ENCODE results near the gene GBP2.
"Not testable (repeated sequence)": the region's sequence is repeated elsewhere in the genome, so short reads cannot be mapped to it uniquely, and the experiment has no call there.

The GBP2 gene

DNA sequence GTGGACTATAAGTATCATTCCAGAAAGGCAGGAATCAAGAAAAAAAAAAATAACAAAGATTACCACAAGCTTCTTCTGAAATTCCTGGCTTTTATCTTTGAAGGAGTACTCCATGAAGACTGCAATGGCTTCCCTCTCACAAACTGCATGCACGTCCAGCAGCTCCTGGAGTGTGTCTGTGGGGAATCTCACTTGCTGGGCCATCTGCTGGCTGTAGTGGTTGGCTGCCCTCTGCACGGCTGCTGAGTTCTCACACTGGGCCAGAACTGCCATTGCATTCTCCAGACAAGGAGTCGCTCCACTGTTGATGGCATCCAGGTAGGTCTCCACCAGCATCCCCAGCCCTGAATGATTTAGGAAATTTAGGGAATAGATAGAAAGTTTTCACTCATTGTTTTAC lies 23.3 kb upstream of the GBP2 start:
- H3K9me3 ChIP-seq (ENCODE audit: low read length) = no peaks in the 10 kb centered on the region
- H3K36me3 ChIP-seq (ENCODE audit: insufficient read depth, low read length) = no peaks in the 10 kb centered on the region
- H3K9ac ChIP-seq (ENCODE audit: low read length) = no peak overlapping the region
- H3K27ac ChIP-seq (ENCODE audit: low read depth, low read length) = no peak overlapping the region
- H3K27me3 ChIP-seq (ENCODE audit: control insufficient read depth in 1 of 2, insufficient read depth in 2 of 2, low read length in 2 of 2) = no peaks in the 10 kb centered on the region
- no peaks in the 10 kb centered on the region for H3K4me1 ChIP-seq (ENCODE audit: insufficient read depth, low read length)
- no peak overlapping the region for H3K4me3 ChIP-seq (ENCODE audit: low read depth in 1 of 2, low read length in 2 of 2)

GRCh38 chr1:89147678-89148658 lies 22.1 kb upstream of the GBP2 start:
- Histone ChIP-seq H3K9me3 (ENCODE audit: low read length) (no peaks in the 10 kb centered on the region), H3K36me3 (ENCODE audit: insufficient read depth, low read length) (no peaks in the 10 kb centered on the region), H3K27ac (ENCODE audit: low read depth, low read length) (no peak overlapping the region), H3K9ac (ENCODE audit: low read length) (no peak overlapping the region), H3K4me1 (ENCODE audit: insufficient read depth, low read length) (no peaks in the 10 kb centered on the region), H3K27me3 (ENCODE audit: control insufficient read depth in 1 of 2, insufficient read depth in 2 of 2, low read length in 2 of 2) (no peaks in the 10 kb centered on the region), H3K4me3 (ENCODE audit: low read depth in 1 of 2, low read length in 2 of 2) (no peak overlapping the region)

- Histone ChIP-seq H3K36me3 (ENCODE audit: insufficient read depth, low read length) (no peaks in the 10 kb centered on the region), H3K27ac (ENCODE audit: low read depth, low read length) (no peak overlapping the region), H3K27me3 (ENCODE audit: control insufficient read depth in 1 of 2, insufficient read depth in 2 of 2, low read length in 2 of 2) (no peaks in the 10 kb centered on the region), H3K9me3 (ENCODE audit: low read length) (no peaks in the 10 kb centered on the region), H3K4me1 (ENCODE audit: insufficient read depth, low read length) (no peaks in the 10 kb centered on the region), H3K4me3 (ENCODE audit: low read depth in 1 of 2, low read length in 2 of 2) (no peak overlapping the region), H3K9ac (ENCODE audit: low read length) (no peak overlapping the region)
These were observed 20.8 kb upstream of the GBP2 start for GRCh38 chr1:89146721-89147120.

DNA sequence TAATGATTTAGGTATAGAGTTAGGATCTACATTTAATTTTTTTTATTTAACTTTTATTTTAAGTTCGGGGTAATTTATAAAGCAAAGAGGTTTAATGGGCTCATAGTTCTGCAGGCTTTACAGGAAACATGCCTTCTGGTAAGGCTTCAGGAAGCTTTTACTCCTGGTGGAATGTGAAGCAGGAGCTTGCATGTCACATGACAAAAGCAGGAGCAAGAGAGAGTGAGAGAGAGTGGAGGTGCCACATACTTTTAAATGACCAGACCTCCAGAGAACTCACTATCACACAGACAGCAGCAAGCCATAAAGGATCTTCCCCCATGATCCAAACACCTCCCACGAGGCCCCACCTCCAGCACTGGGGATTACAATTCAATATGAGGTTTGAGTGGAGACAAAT lies 17.6 kb upstream of the GBP2 start:
- Histone ChIP-seq H3K4me1 (ENCODE audit: insufficient read depth, low read length) (no peaks in the 10 kb centered on the region), H3K36me3 (ENCODE audit: insufficient read depth, low read length) (no peaks in the 10 kb centered on the region), H3K9me3 (ENCODE audit: low read length) (no peaks in the 10 kb centered on the region), H3K27me3 (ENCODE audit: control insufficient read depth in 1 of 2, insufficient read depth in 2 of 2, low read length in 2 of 2) (no peaks in the 10 kb centered on the region), H3K4me3 (ENCODE audit: low read depth in 1 of 2, low read length in 2 of 2) (no peak overlapping the region), H3K9ac (ENCODE audit: low read length) (no peak overlapping the region), H3K27ac (ENCODE audit: low read depth, low read length) (no peak overlapping the region)

GRCh38 chr1:89142160-89142559 lies 16.2 kb upstream of the GBP2 start:
- no peaks in the 10 kb centered on the region for H3K9me3 ChIP-seq (ENCODE audit: low read length)
- no peak overlapping the region for H3K27ac ChIP-seq (ENCODE audit: low read depth, low read length)
- H3K9ac ChIP-seq (ENCODE audit: low read length) = no peak overlapping the region
- no peaks in the 10 kb centered on the region for H3K27me3 ChIP-seq (ENCODE audit: control insufficient read depth in 1 of 2, insufficient read depth in 2 of 2, low read length in 2 of 2)
- no peak overlapping the region for H3K4me3 ChIP-seq (ENCODE audit: low read depth in 1 of 2, low read length in 2 of 2)
- H3K36me3 ChIP-seq (ENCODE audit: insufficient read depth, low read length) = no peaks in the 10 kb centered on the region
- no peaks in the 10 kb centered on the region for H3K4me1 ChIP-seq (ENCODE audit: insufficient read depth, low read length)

DNA sequence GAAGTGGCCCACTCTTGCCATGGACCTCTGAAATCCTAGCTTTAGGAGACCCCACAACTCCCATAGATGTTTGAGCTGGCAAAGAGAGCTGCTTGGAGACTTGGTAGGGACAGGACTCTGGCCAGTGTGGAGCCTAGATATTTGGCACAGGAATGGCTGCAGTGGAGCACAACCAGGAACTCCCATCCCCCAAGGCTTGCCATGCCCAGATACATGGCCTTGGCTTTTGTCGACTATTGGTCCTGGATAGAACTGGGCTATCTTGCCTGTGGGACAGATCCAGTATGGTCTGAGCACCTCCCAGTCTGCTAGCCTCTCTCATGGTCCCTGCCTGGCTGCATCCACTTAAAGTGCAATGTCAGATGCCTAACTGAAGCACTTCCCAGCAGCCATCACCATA lies 7.8 kb upstream of the GBP2 start:
- no peak overlapping the region for H3K9ac ChIP-seq (ENCODE audit: low read length)
- H3K36me3 ChIP-seq (ENCODE audit: insufficient read depth, low read length) = no peaks in the 10 kb centered on the region
- H3K27me3 ChIP-seq (ENCODE audit: control insufficient read depth in 1 of 2, insufficient read depth in 2 of 2, low read length in 2 of 2) = no peaks in the 10 kb centered on the region
- no peak overlapping the region for H3K4me3 ChIP-seq (ENCODE audit: low read depth in 1 of 2, low read length in 2 of 2)
- H3K27ac ChIP-seq (ENCODE audit: low read depth, low read length) = no peak overlapping the region
- no peaks in the 10 kb centered on the region for H3K9me3 ChIP-seq (ENCODE audit: low read length)
- H3K4me1 ChIP-seq (ENCODE audit: insufficient read depth, low read length) = peaks cover 15% of the 10 kb centered on the region

- H3K27ac ChIP-seq (ENCODE audit: low read depth, low read length) = no peak overlapping the region
- peaks cover 21% of the 10 kb centered on the region for H3K4me1 ChIP-seq (ENCODE audit: insufficient read depth, low read length)
These were observed 4.8 kb upstream of the GBP2 start for GRCh38 chr1:89130716-89131115.

DNA sequence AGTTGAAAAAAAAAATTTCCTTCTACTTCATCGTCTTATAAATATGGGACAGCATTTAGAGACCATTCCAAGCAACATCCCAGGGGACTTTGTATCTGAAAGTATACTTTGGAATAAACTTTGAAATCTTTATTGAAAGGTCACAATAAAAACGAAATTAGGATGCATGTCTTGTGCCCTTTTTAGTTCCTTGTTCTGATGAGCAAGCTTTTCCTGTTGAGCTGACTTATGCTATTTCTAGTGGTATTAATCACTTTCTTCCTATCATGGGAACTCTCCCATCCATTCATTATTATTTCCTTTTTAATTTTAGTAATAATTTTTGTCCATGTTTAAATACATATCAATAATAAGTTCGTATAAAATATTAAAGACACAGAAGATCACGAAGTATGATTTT lies 4.0 kb upstream of the GBP2 start:
- no peaks in the 10 kb centered on the region for H3K27me3 ChIP-seq (ENCODE audit: control insufficient read depth in 1 of 2, insufficient read depth in 2 of 2, low read length in 2 of 2)
- H3K36me3 ChIP-seq (ENCODE audit: insufficient read depth, low read length) = no peaks in the 10 kb centered on the region
- H3K9me3 ChIP-seq (ENCODE audit: low read length) = no peaks in the 10 kb centered on the region
- peak overlapping the region in 1 of 2 donors; percentile 51 for H3K4me3 ChIP-seq (ENCODE audit: low read depth in 1 of 2, low read length in 2 of 2)
- H3K27ac ChIP-seq (ENCODE audit: low read depth, low read length) = no peak overlapping the region
- no peak overlapping the region for H3K9ac ChIP-seq (ENCODE audit: low read length)
- peaks cover 21% of the 10 kb centered on the region for H3K4me1 ChIP-seq (ENCODE audit: insufficient read depth, low read length)

More at GRCh38 chr1:89130716-89131115, 4.8 kb upstream of the GBP2 start:
- H3K36me3 ChIP-seq (ENCODE audit: insufficient read depth, low read length) = no peaks in the 10 kb centered on the region
- no peak overlapping the region for H3K4me3 ChIP-seq (ENCODE audit: low read depth in 1 of 2, low read length in 2 of 2)
- H3K9me3 ChIP-seq (ENCODE audit: low read length) = no peaks in the 10 kb centered on the region
- no peak overlapping the region for H3K9ac ChIP-seq (ENCODE audit: low read length)
- H3K27me3 ChIP-seq (ENCODE audit: control insufficient read depth in 1 of 2, insufficient read depth in 2 of 2, low read length in 2 of 2) = no peaks in the 10 kb centered on the region

GRCh38 chr1:89128003-89128458 lies 2.1 kb upstream of the GBP2 start:
- not testable (repeated sequence) for H3K9me3 ChIP-seq (ENCODE audit: low read length); H3K27me3 ChIP-seq (ENCODE audit: control insufficient read depth in 1 of 2, insufficient read depth in 2 of 2, low read length in 2 of 2); H3K27ac ChIP-seq (ENCODE audit: low read depth, low read length); H3K4me3 ChIP-seq (ENCODE audit: low read depth in 1 of 2, low read length in 2 of 2); H3K36me3 ChIP-seq (ENCODE audit: insufficient read depth, low read length); H3K9ac ChIP-seq (ENCODE audit: low read length)
- H3K4me1 ChIP-seq (ENCODE audit: insufficient read depth, low read length) = peaks cover 21% of the 10 kb centered on the region

- Histone ChIP-seq H3K9ac (ENCODE audit: low read length) (peak overlapping the region; percentile 25), H3K4me3 (ENCODE audit: low read depth in 1 of 2, low read length in 2 of 2) (peak overlapping the region in 1 of 2 donors; percentile 72), H3K27ac (ENCODE audit: low read depth, low read length) (peak overlapping the region; percentile 59), H3K4me1 (ENCODE audit: insufficient read depth, low read length) (peaks cover 21% of the 10 kb centered on the region)
- not testable (repeated sequence) for H3K36me3 ChIP-seq (ENCODE audit: insufficient read depth, low read length); H3K27me3 ChIP-seq (ENCODE audit: control insufficient read depth in 1 of 2, insufficient read depth in 2 of 2, low read length in 2 of 2); H3K9me3 ChIP-seq (ENCODE audit: low read length)
These were observed 970 bp upstream of the GBP2 start for GRCh38 chr1:89126602-89127565.

GRCh38 chr1:89125240-89125912 lies 538 bp downstream of the GBP2 start:
- H3K36me3 ChIP-seq (ENCODE audit: insufficient read depth, low read length) = peaks cover 6% of the 10 kb centered on the region
- peak overlapping the region; percentile 59 for H3K27ac ChIP-seq (ENCODE audit: low read depth, low read length)
- peak overlapping the region; percentile 57 for H3K9ac ChIP-seq (ENCODE audit: low read length)
- peaks cover 18% of the 10 kb centered on the region for H3K4me1 ChIP-seq (ENCODE audit: insufficient read depth, low read length)
- peak overlapping the region; percentile 43 to 72 for H3K4me3 ChIP-seq (ENCODE audit: low read depth in 1 of 2, low read length in 2 of 2)
- H3K9me3 ChIP-seq (ENCODE audit: low read length) = no peaks in the 10 kb centered on the region
- no peaks in the 10 kb centered on the region for H3K27me3 ChIP-seq (ENCODE audit: control insufficient read depth in 1 of 2, insufficient read depth in 2 of 2, low read length in 2 of 2)
